Nephron (organoid): ENCODE measurements around the gene ZFAND5.

Source experiments
- H3K27ac Mint-ChIP-seq, 3 experiments: 2 replicates each; pipeline ENCODE4 v1.8.0; 2020; ENCODE audit warnings: mixed read lengths in 3 of 3, mild to moderate bottlenecking in 2 of 3, moderate library complexity in 1 of 3
- H3K27me3 Mint-ChIP-seq: 2 replicates; pipeline ENCODE4 v1.8.0; 2021; ENCODE audit warnings: low read depth, mild to moderate bottlenecking, moderate library complexity, mixed read lengths
- H3K36me3 Mint-ChIP-seq: 2 replicates; pipeline ENCODE4 v1.8.0; 2020; ENCODE audit warnings: low read depth, mixed read lengths
- H3K4me1 Mint-ChIP-seq: 2 replicates; pipeline ENCODE4 v1.8.0; 2020; ENCODE audit warnings: mixed read lengths
- H3K4me3 Mint-ChIP-seq, 3 experiments: 2 replicates each; pipeline ENCODE4 v1.8.0; 2020; ENCODE audit warnings: mild to moderate bottlenecking in 3 of 3, mixed read lengths in 3 of 3, moderate library complexity in 2 of 3
- H3K9me3 Mint-ChIP-seq: 2 replicates; pipeline ENCODE4 v1.8.0; 2020; ENCODE audit warnings: mixed read lengths
- CTCF ChIP-seq, 3 experiments: fragments of 200-600 bp; sonication (generic); IDR thresholded peaks; one replicate each; pipeline ENCODE4 v1.5.0; 2021; ENCODE audit warnings: antibody characterized with exemption in 3 of 3; ENCODE audit not compliant: unreplicated experiment in 3 of 3

The ZFAND5 gene

GRCh38 chr9:72362118-72362531, 2.9 kb downstream of the ZFAND5 start:
- Mint-ChIP-seq H3K4me3 (peak overlapping the region; percentile 92 to 97 (median 93)), H3K27me3 (no peaks in the 10 kb centered on the region), H3K9me3 (no peaks in the 10 kb centered on the region), H3K36me3 (peaks cover 57% of the 10 kb centered on the region), H3K27ac (peak overlapping the region; percentile 89 to 100 (median 98)), H3K4me1 (peaks cover 58% of the 10 kb centered on the region)
- TF ChIP-seq CTCF (IDR thresholded peaks at IDR 0.05; ENCODE audit: unreplicated experiment in 3 of 3), result no peak

- Mint-ChIP-seq H3K36me3 (peaks cover 66% of the 10 kb centered on the region), H3K27me3 (no peaks in the 10 kb centered on the region), H3K27ac (peak overlapping the region in 2 of 3 experiments; percentile 32 to 45), H3K9me3 (no peaks in the 10 kb centered on the region), H3K4me3 (peak overlapping the region; percentile 64 to 97 (median 64)), H3K4me1 (peaks cover 67% of the 10 kb centered on the region)
- TF ChIP-seq CTCF (IDR thresholded peaks at IDR 0.05; ENCODE audit: unreplicated experiment in 3 of 3), result no peak
Observed at GRCh38 chr9:72361217-72361616, 3.8 kb downstream of the ZFAND5 start.

- peak overlapping the region in 1 of 3 experiments; percentile 38 for H3K27ac Mint-ChIP-seq
- H3K9me3 Mint-ChIP-seq, result no peaks in the 10 kb centered on the region
- H3K27me3 Mint-ChIP-seq, result no peaks in the 10 kb centered on the region
- H3K4me1 Mint-ChIP-seq, result peaks cover 63% of the 10 kb centered on the region
- peaks cover 75% of the 10 kb centered on the region for H3K36me3 Mint-ChIP-seq
- peak overlapping the region in 2 of 3 experiments; percentile 6 to 30 for H3K4me3 Mint-ChIP-seq
- TF ChIP-seq CTCF (IDR thresholded peaks at IDR 0.05; ENCODE audit: unreplicated experiment in 3 of 3), result no peak
Observed at GRCh38 chr9:72360324-72360723, 4.7 kb downstream of the ZFAND5 start.

- TF ChIP-seq CTCF (IDR thresholded peaks at IDR 0.05; ENCODE audit: unreplicated experiment in 3 of 3), result no peak
- Mint-ChIP-seq H3K4me3 (no peak overlapping the region), H3K36me3 (peaks cover 86% of the 10 kb centered on the region), H3K27ac (peak overlapping the region in 2 of 3 experiments; percentile 12 to 53), H3K9me3 (no peaks in the 10 kb centered on the region), H3K27me3 (no peaks in the 10 kb centered on the region), H3K4me1 (peaks cover 45% of the 10 kb centered on the region)
Observed at GRCh38 chr9:72356041-72356582, 8.9 kb downstream of the ZFAND5 start.

GRCh38 chr9:72355153-72355552, 9.9 kb downstream of the ZFAND5 start:
- Mint-ChIP-seq H3K27me3 (no peaks in the 10 kb centered on the region), H3K9me3 (no peaks in the 10 kb centered on the region), H3K4me1 (peaks cover 37% of the 10 kb centered on the region), H3K36me3 (peaks cover 78% of the 10 kb centered on the region), H3K27ac (no peak overlapping the region), H3K4me3 (no peak overlapping the region)
- no peak for TF ChIP-seq CTCF (IDR thresholded peaks at IDR 0.05; ENCODE audit: unreplicated experiment in 3 of 3)

GRCh38 chr9:72354704-72355103, 10.3 kb downstream of the ZFAND5 start:
- peaks cover 74% of the 10 kb centered on the region for H3K36me3 Mint-ChIP-seq
- no peak for TF ChIP-seq CTCF (IDR thresholded peaks at IDR 0.05; ENCODE audit: unreplicated experiment in 3 of 3)
- H3K4me3 Mint-ChIP-seq, result no peak overlapping the region
- peaks cover 32% of the 10 kb centered on the region for H3K4me1 Mint-ChIP-seq
- H3K9me3 Mint-ChIP-seq, result no peaks in the 10 kb centered on the region
- H3K27me3 Mint-ChIP-seq, result no peaks in the 10 kb centered on the region
- no peak overlapping the region for H3K27ac Mint-ChIP-seq
